IMR-90 (cell line): ENCODE data around the gene ALDH2.

Source experiments
- BHLHE40 ChIP-seq: fragments of 150-350 bp; IDR thresholded peaks from 2 replicates; pipeline ENCODE4 v1.6.1; 2016; ENCODE audit warnings: mild to moderate bottlenecking, low read depth, low read length
- CEBPB ChIP-seq: IDR thresholded peaks from 2 replicates; pipeline ENCODE4 v1.6.1; 2012; ENCODE audit warnings: low read depth, low read length, improper control_type of control experiment
- CHD1 ChIP-seq: IDR thresholded peaks from 2 replicates; pipeline ENCODE4 v1.6.1; 2012; ENCODE audit warnings: low read depth, low read length, improper control_type of control experiment
- FOS ChIP-seq: fragments of 150-350 bp; IDR thresholded peaks from 2 replicates; pipeline ENCODE4 v1.6.1; 2016; ENCODE audit warnings: low read depth, low read length
- MAZ ChIP-seq: IDR thresholded peaks from 2 replicates; pipeline ENCODE4 v1.6.1; 2012; ENCODE audit warnings: low read depth, mild to moderate bottlenecking, low read length, improper control_type of control experiment, moderate library complexity, borderline replicate concordance
- MXI1 ChIP-seq: IDR thresholded peaks from 2 replicates; pipeline ENCODE4 v1.6.1; 2012; ENCODE audit warnings: low read depth, mild to moderate bottlenecking, low read length, moderate library complexity, borderline replicate concordance
- NFE2L2 ChIP-seq: fragments of 150-350 bp; IDR thresholded peaks from 2 replicates; pipeline ENCODE4 v1.6.1; 2016; ENCODE audit warnings: low read depth, mild to moderate bottlenecking, low read length
- POLR2A ChIP-seq: IDR thresholded peaks from 2 replicates; pipeline ENCODE4 v1.6.1; 2012; ENCODE audit warnings: mild to moderate bottlenecking, low read depth, low read length
- RAD21 ChIP-seq: IDR thresholded peaks from 2 replicates; pipeline ENCODE4 v1.6.1; 2012; ENCODE audit warnings: low read length, improper control_type of control experiment
- RCOR1 ChIP-seq: IDR thresholded peaks from 2 replicates; pipeline ENCODE4 v1.6.1; 2012; ENCODE audit warnings: mild to moderate bottlenecking, low read length, improper control_type of control experiment; ENCODE audit not compliant: insufficient replicate concordance
- SMC3 ChIP-seq: fragments of 150-350 bp; IDR thresholded peaks from 2 replicates; pipeline ENCODE4 v1.6.1; 2016; ENCODE audit warnings: low read depth, mild to moderate bottlenecking, antibody characterized with exemption, low read length, moderate library complexity
- USF2 ChIP-seq: fragments of 150-350 bp; IDR thresholded peaks from 2 replicates; pipeline ENCODE4 v1.6.1; 2017; ENCODE audit warnings: mild to moderate bottlenecking, antibody characterized with exemption, low read length, low read depth
- TF ChIP-seq, protein P1 (sequence below): conservative IDR thresholded peaks from 2 replicates; pipeline ENCODE4 v1.5.1; 2012; ENCODE audit warnings: mild to moderate bottlenecking, low read depth, low read length, improper control_type of control experiment
- TF ChIP-seq, protein P2 (sequence below): fragments of 150-350 bp; IDR thresholded peaks from 2 replicates; pipeline ENCODE4 v1.6.1; 2016; ENCODE audit warnings: low read depth, mild to moderate bottlenecking, low read length, moderate library complexity, borderline replicate concordance

DNA sequence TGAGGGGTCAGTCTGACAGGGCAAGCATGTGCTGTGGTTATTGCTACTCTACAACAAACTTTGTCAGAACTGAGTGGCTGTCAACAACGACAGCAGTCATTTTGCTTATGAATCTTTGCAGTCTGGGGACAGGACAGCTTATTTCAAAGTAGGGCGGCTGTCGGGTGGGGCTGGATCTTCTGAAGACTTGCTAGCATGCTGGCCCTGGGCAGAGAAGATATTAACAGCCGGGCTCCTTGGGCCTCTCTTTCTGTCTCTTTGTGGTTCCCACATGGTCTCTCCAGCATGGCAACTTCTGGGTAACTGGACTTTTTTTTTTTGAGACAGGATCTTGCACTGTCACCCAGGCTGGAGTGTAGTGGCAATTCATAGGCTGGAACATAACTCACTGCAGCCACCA, 33.9 kb upstream of the ALDH2 start:
- no peak for TF ChIP-seq FOS
- TF ChIP-seq, protein P1, sequence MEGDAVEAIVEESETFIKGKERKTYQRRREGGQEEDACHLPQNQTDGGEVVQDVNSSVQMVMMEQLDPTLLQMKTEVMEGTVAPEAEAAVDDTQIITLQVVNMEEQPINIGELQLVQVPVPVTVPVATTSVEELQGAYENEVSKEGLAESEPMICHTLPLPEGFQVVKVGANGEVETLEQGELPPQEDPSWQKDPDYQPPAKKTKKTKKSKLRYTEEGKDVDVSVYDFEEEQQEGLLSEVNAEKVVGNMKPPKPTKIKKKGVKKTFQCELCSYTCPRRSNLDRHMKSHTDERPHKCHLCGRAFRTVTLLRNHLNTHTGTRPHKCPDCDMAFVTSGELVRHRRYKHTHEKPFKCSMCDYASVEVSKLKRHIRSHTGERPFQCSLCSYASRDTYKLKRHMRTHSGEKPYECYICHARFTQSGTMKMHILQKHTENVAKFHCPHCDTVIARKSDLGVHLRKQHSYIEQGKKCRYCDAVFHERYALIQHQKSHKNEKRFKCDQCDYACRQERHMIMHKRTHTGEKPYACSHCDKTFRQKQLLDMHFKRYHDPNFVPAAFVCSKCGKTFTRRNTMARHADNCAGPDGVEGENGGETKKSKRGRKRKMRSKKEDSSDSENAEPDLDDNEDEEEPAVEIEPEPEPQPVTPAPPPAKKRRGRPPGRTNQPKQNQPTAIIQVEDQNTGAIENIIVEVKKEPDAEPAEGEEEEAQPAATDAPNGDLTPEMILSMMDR = no peak
- no peak for TF ChIP-seq CHD1
- no peak for TF ChIP-seq MAZ
- no peak for TF ChIP-seq NFE2L2
- no peak for TF ChIP-seq RAD21
- no peak for TF ChIP-seq POLR2A
- no peak for TF ChIP-seq MXI1
- no peak for TF ChIP-seq RCOR1
- TF ChIP-seq, protein P2, sequence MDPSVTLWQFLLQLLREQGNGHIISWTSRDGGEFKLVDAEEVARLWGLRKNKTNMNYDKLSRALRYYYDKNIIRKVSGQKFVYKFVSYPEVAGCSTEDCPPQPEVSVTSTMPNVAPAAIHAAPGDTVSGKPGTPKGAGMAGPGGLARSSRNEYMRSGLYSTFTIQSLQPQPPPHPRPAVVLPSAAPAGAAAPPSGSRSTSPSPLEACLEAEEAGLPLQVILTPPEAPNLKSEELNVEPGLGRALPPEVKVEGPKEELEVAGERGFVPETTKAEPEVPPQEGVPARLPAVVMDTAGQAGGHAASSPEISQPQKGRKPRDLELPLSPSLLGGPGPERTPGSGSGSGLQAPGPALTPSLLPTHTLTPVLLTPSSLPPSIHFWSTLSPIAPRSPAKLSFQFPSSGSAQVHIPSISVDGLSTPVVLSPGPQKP = no peak
- TF ChIP-seq USF2 = no peak
- TF ChIP-seq BHLHE40 = no peak
- TF ChIP-seq SMC3 = no peak
- no peak for TF ChIP-seq CEBPB
